Measurements from ENCODE around the gene ADIG.

Gene ADIG

DNA sequence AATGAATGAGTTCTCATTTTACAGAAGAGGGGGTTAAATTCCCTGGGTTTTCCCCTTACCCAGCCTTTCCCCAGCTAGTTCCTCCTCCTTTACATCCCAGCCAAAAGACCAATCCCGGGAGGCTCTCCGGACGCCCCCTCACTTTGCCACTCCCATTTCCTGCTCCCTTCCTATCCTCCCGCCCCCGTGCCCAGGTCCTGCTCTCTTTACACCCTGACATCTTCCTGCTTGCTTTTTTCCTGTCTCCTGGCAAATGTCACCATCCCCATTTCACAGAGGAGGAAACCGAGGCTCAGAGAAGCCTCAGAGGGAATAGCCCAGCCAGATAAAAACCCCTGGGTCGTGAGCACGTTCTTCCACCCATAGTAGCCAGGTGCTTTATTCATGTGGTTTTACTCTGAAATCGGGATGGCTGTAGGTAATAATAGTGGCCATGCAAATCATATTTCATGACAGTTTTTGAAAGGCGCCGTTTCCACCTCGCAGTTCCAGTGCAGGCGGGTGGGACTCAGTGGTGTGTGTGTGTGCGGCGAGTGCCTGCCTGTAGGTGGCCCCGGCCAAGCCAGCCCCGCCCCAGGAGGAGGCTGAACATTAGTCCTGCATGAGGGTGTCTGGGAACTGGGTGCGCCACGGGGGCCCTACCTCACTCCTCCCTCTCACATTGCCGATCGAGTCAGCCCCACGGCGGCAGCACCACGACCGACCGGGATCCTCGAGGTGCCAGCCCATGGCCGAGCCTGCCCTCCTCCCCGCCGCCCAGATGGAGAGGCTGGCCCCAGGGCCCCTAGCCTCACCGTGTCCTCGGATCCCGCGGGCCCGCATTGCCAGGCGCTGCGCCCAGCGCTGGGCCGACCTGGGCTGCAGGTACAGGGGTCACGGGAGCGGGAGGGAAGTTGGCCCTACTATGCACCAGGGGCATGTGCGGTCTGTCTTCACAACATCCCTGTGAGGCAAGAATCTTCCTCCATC lies 20.5 kb downstream of the ADIG start, which contains the start of gene ARHGAP40:
Gene ARHGAP40, plus strand, starts transcription at position 594 of the 969 bp plus-strand sequence.
- DNase-seq (ENCODE audit: low read depth in 2 of 2), result no peak

DNA sequence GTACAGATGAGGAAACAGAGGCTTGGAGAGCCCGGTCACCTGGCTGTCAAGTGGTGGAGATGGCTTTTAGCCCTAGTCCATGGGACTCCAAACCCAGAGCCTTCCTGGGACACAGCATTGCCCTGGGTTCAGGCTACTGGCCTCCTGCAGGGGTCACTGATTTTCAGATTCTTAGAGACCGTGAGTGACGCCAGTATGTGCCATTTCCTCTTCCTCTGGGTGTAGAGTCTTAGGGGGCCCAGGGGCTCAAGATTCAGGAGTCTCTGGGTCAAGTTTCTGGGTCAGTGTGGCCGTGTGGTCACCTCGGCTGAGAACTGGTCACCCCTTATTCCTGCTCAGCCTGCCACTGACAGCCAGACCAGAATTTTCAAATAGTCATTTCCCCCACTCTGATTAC lies 21.2 kb downstream of the ADIG start:
- DNase-seq (ENCODE audit: low read depth in 2 of 2), result no peak

DNA sequence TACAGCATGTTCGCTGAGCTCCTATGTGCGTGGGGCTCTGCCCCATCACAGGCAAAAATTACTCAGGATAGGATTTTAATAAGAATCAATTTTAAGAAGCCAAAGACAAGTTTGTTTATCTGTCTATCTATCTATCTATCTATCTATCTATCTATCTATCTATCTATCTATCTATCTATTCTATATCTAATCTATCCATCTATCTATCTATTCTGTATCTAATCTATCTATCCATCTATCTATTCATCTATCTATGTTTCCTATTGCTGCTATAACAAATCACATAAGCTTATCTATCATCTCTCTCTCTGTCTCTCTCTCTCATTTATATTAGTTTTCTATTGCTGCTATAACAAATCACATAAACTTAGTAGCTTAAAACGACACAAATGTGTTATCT lies 22.3 kb downstream of the ADIG start:
- no peak for DNase-seq (ENCODE audit: low read depth in 2 of 2)

DNA sequence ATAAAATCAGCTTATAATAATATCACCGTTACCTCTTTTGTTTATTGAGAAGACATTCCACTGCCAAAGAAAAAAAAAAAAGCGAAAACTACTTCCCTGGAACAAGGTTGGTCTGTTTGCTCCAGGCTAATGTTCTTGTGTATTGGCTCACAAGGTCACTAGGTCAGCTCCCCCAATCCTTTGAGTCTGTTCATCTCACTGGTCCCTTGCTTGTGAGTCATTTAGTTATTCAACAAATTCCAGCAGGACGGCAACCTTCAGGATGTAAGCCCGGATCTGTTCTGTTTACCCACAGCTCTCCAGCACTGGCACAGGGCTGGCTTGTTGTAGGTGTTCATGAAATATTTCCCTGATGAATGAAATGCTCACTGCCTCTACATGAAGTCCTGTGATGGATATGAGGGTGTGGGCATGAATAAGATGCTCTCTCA lies 23.9 kb downstream of the ADIG start:
- DNase-seq (ENCODE audit: low read depth in 2 of 2), result no peak

DNA sequence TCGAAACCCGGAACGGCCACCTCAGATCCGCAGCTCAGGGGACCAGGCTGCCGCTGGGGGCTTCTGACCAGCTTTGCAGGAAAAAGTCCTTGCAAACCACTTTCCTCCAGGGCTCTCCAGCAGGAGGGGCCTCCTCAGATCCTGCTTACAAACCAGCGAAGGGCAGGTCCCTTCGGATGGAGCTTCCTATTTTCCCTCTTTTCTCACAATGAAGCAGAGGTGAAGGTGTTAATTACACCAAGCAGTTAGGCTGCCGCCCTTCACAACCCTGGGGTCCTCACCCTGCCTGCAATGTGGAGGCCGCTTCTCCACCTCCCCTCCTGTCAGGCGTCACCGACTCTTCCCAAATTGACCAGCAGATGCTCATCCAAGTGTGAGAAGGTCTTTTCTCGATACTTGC lies 26.4 kb downstream of the ADIG start:
- no peak for DNase-seq (ENCODE audit: low read depth in 2 of 2)

DNA sequence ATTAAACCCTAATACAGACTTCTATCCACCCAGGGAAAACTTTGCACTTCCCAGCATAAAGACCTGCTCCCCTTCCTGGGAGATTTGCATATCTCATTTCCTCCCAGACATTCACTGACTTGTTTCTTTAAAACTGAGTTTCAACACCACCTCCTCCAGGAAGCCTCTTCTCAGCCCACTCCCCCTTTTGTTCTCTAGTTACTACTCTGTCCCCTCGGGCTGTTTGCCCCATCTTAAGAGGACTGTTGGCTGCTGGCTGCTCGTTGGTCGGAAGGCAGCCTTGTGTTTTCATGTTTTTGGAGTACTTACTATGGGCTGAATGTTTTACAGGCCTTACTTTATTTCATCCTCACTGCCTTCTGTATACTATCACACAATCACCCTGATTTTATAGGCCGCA lies 27.2 kb downstream of the ADIG start:
- DNase-seq (ENCODE audit: low read depth in 2 of 2), result no peak

DNA sequence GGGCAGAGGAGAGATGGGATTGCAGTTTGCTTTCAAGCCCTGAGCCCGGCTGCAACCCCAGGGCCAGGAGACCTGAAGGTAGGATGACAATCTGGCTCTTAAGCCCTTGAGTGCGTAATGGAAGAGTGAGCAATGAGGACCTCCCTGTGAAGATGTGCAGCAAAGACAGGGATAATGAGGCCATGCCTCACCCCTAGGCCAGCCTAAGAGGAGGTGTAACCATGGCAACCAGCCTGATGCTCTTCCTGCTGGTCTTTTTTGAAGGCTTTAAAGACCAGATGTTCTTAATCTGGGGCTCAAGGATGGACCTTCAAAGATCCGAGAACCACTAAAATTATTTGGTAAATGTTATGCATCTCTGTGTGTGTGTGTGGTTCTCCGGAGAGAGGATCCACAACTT lies 28.8 kb downstream of the ADIG start:
- DNase-seq (ENCODE audit: low read depth in 2 of 2), result no peak

DNA sequence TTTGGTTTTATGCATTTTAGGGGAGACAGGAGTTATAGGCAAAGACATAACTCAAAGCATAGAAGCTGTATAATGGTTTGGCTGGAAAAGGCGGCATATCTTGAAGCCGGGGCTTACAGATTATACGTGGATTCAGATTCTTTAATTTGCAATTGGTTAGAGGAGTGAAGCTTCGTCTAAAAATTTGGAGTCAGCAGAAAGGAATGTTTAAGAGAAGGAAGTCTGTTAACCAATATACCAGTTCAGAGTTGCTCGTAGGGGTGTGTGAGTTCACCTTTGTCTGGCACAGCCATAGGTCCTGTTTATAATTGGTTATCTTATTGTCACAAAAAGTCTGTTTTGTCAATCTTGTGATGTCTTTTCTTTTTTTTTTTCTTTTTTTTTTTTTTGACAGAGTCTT lies 29.5 kb downstream of the ADIG start:
- no peak for DNase-seq (ENCODE audit: low read depth in 2 of 2)

DNA sequence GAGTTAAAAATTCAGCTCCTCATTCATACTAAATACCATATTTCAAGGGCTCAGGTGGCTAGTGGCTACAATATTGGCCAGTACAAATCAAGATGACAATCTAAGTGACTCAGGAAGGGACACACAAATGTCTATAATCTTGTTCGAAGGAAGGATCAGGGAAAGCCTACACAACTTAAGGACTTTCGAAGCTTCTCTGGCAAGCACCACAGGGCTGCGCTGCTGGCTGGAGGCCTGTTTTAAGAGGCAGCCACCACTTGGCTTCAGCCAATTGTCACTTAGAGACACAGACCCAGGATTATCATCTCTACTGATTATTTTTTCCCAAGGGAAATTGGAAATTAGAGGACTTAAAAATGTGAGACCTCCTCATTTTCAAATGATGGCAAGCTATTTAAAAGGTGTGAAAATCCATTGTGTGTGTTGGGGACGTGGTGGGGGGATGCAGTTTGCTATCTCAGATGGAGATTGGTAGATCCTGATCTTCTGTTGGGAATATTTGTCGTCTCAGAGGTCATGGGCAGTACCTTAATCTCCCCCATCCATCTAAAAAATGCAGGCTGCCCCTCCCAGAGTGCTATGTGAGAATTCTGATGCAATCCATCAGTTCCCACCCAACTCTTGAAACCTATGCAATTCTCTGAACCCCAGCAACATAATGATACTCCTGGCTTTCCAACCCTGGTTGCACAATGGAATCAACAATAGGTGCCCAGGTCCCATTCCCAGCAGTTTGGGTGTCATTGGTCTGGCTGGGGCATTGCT lies 31.9 kb downstream of the ADIG start:
- no peak for DNase-seq (ENCODE audit: low read depth in 2 of 2)

DNA sequence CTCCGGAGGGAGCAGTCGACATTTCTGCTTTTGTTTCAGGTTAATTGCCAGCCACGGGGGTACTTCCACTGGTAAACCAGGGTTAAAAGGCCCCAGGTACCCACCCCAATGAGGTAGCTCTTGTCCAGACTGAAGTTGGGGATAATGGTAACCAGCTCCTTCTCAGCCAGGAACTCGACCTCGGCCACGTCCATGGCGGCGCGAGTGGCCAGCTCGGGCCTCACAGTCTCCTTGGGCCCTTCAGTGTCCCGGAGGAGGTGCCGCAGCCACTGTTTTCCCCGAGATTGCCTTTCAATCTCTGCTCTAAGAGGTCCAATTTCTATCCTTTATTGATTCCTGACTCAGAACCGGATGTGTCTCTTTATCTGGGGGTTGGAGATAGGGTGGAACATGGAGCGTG lies 34.3 kb downstream of the ADIG start:
- DNase-seq (ENCODE audit: low read depth in 2 of 2), result no peak

DNA sequence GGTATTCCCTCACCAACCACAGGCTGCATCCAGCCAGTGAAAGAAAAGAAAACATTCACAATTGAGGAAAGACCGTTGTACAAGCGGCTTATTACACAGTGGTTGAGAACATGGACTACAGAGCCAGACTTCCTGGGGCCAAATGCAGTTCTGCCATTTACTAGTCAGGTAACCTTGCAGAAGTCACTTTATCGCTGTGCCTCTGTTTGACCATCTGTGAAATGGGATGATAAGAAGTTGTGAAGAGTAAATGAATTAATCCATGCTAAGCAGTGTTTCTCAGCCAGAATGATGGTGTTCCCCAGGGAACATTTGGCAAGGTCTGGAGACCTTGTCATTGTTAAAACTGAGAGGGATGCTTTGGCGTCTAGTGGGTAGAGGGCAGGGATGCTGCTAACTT lies 35.5 kb downstream of the ADIG start:
- DNase-seq (ENCODE audit: low read depth in 2 of 2), result no peak

DNA sequence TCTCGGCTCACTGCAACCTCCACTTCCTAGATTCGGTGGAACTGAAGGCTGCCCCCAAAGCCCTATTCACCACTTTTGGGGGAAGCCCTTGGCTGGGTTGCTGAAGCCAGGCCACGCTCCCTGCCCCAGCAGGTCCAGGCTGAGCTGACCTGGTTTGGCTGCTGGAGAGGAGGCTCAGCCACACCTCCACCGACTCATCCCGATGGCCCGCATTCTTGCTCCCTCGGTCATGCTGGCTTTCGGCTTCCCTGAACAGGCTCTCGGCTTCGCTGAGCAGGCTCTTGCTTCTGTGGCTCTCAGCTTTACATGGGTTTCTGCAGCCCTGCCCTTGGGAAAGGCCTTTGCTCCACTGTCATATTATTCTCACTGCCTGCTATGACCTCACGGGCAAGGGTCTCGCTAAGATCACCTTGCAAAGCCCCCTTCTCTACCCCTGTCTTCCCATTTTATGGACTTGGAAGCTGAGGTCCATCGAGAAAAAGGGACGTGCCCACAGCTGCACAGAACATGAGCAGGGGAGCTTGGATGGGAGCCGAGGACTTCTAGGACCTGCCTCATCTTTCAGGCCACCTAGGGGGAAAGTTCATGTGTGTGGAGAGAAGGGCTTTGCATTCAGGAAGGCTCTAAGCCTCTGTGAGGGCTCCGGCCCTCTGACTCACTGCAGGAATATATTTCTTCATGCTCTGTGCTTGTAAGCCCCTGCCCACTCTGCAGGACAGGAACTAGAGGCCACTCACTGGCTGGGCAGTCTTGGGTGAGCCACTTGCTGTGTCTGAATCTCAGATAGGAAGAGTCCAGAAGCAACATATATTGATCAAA lies 36.2 kb downstream of the ADIG start:
- no peak for DNase-seq (ENCODE audit: low read depth in 2 of 2)

DNA sequence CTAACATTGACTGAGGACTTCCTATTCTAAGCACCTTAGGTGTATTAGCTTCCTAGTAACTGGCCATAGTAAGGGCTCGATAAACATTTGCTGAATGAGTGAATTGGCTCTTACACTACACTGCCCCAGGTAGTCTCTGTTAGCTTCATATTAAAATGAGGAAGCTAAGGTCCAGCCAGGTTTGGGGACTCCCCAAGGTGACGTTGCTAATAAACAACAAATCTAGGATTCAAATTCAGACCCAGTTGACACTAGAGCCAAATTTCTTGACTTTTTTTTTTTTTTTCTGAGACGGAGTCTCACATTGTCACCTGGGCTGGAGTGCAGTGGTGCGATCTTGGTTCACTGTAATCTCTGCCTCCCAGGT lies 36.8 kb downstream of the ADIG start:
- no peak for DNase-seq (ENCODE audit: low read depth in 2 of 2)

DNA sequence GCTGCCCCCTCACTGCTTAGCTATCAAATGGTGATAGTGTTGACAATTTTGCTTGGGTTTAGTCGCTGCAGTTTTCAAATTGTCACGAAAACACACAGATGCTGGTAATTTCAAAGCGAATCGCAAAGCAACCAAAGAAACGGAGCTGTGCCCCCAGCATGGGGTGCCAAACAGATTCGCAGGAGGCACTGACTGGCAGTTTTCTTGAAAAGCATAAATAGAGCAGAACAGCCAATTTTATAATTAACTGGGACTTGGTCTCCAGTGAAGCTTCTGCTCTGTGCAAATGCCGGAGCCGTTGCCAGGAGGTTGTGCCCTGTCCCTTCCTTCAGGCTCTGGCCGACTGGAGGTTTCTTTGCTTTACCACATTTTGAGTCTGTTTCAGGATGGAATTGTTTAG lies 39.4 kb downstream of the ADIG start:
- no peak for DNase-seq (ENCODE audit: low read depth in 2 of 2)

DNA sequence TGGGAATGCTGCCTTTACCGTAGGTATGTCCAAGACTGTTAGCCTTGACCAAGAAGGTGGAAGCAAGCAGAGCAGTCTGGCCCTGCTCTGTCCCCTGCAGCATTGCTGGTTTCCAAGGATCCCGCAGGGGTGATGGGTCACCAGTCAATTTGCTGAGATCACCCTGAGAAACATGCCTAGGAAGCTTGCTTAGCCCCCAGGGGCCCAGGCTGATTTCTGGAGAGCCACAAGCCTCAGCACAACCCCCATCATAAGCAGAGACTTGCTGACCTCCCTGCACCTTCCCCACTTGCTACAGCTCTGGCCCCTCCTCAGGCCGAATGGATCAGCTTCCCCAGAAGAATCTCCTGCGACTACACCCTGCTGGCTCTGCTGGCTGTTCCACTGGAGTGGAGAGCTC lies 42.1 kb downstream of the ADIG start:
- no peak for DNase-seq (ENCODE audit: low read depth in 2 of 2)

DNA sequence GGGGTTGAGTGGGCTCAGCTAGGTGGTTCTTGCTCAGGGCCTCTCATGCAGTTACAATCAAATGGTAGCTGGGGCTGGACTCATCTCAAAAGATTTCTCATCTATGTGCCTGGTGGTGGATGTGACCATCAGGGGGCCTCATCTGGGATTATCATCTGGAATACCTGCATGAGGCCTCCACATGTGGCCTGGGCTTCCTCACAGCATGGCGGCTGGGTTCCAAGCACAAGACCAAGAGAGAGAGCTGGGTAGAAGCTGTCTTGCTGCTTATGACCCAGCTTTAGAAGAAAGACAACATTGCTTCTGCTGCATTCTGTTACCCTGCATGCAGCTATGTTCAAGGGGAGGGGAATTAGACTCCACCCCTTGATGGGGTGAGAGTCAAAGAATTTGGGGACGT lies 43.1 kb downstream of the ADIG start:
- DNase-seq (ENCODE audit: low read depth in 2 of 2), result no peak

DNA sequence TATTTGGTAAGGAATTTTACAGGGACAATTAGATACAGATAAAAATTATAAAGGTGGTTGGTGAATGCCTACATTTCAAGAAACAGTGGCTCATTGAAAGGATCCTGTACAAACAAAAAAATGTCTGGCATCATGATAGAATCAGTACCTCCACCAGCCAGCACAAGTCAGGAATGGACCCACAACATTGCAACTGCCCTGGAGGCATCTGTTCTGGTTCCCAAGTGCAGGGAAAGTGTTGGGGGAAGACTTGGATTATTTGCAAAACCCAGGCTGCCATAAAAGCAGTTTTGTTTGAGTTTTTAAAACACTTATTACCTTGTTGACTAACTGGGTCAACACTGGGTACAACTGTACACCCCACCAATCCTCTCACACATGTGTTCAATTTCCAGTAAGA lies 44.9 kb downstream of the ADIG start:
- DNase-seq (ENCODE audit: low read depth in 2 of 2), result no peak

DNA sequence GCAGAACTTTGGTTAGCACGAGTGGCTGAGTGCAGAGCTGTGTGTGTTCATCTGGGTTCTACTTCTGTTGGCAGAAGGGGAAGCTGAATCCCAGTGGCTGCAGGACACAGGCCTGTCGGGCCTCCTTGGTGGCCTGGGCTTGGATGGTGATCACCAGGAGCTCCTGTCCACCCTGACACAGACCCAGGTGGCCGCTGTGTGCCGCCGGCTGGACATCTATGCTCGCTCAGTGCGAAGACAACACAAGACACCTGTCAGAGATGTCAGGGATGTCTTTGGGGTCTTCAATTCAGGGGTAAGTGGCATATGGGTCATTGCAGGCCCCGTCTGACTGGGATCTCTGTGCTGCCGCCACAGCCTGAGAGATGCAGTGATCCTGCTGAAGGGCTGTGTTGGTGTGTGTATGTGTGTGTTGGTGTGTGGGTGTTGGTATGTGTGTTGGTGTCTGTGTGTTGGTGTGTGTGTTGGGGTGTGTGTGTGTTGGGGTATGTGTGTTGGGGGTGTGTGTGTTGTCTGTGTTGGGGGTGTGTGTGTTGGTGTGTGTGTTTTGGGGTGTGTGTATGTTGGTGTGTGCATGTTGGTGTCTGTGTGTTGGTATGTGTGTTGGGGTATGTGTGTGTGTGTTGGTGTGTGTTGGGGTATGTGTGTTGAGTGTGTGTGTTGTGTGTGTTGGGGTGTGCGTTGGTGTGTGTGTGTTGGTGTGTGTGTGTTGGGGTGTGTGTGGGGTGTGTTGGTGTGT lies 46.1 kb downstream of the ADIG start:
- no peak for DNase-seq (ENCODE audit: low read depth in 2 of 2)

DNA sequence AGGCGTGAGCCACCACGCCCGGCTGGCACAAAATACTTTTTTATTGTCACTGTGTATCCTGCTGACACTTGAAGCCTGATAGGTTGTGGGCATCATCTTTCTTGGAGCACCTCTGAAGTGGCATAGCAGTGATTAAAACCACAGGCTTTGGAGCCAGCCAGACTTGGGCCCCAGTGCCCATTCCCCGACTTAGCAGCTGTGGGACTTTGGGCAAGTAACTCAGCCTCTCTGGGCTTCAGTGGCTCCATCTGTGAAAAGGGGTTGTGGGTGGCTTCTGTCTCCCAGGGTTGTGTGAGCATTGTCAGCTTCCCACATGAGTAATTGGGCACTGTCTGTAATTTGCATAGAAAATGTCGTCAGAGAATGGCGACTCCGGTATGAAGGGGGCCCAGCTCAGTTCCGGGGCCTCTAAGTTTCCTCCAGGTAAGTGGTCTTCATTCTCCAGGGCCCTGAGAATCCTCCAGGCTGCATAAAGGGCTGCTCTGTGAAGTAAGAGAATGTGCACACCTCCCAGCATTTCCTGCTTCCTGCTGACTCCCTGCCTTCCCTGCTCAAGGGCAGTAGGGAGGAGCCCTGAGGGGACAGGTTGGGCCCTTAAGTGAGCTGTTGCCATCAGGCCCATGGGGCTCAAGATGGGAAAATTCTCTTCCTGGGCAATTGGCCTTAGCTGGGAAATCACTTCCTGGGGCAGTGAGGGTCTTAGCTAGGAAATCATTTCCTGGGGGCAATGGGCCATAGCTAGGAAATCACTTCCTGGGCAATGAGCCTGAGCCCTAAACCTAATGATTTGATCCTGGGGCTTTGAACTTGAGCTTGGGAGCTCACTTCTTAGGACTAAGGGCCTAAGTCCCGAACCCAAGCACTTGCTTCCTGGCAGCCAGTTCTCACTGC lies 47.8 kb downstream of the ADIG start:
- no peak for DNase-seq (ENCODE audit: low read depth in 2 of 2)

DNA sequence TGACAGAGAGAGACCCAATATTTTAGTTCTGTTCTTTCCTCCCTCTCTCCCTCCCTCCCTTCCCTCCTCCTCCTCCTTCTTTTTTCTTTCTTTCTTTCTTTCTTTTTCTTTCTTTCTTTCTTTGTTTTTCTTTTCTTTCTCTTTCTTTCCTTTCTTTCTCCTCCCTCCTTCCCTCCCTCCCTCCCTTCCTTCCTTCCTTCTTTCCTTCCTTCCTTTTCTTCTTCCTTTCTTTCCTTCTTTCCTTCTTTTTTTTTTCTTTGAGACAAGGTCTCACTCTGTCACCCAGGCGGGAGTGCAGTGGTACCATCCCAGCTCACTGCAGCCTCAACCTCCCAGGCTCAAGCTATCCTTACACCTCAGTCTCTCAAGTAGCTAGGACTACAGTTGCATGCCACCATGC lies 49.0 kb downstream of the ADIG start:
- no peak for DNase-seq (ENCODE audit: low read depth in 2 of 2)
